HL-60/S4 (cell line): Measurements from ENCODE around the gene MYO5C.
"Not testable (repeated sequence)": the region's sequence is repeated elsewhere in the genome, so short reads cannot be mapped to it uniquely, and the experiment has no call there.

Source experiments
- in situ Hi-C: fragments of 300-500 bp; cut with MboI; formaldehyde crosslinking; loops from 2 replicates; pipeline ENCODE4 v1.14.3; 2022; ENCODE audit warnings: low sequenced_read_pairs

Gene MYO5C

DNA sequence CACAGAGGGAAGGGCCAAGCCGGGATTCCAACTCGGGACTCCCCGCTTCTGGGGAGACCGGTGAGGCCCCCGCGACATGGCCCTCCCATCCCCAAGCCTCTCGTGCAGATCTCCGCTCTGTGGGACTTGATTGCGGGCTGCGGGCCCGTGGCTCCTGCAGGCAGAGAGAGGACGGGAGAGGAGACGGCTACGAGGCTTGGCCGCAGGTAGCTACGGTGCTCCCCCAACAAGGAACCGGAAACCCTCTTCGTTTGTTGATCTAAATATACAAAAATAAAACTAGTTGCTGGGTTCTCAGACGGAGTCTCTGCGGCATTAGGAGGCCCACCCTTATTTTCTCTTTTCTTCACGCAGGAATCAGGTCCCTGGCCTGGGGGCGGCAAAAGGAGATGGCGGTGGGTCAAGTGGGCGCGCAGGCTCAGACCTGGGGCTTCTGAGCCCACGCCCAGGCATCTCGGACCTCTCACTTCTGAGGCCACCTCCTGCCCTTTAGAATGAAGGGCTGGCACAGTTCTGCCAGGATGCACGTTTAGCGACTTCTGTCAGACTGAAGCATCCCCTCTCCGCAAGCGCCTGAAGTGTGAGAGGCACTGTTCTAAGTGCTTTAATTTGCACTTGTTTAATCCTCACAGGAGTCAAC, 115.3 kb downstream of the MYO5C start:
- in situ Hi-C loops: no loop called here

DNA sequence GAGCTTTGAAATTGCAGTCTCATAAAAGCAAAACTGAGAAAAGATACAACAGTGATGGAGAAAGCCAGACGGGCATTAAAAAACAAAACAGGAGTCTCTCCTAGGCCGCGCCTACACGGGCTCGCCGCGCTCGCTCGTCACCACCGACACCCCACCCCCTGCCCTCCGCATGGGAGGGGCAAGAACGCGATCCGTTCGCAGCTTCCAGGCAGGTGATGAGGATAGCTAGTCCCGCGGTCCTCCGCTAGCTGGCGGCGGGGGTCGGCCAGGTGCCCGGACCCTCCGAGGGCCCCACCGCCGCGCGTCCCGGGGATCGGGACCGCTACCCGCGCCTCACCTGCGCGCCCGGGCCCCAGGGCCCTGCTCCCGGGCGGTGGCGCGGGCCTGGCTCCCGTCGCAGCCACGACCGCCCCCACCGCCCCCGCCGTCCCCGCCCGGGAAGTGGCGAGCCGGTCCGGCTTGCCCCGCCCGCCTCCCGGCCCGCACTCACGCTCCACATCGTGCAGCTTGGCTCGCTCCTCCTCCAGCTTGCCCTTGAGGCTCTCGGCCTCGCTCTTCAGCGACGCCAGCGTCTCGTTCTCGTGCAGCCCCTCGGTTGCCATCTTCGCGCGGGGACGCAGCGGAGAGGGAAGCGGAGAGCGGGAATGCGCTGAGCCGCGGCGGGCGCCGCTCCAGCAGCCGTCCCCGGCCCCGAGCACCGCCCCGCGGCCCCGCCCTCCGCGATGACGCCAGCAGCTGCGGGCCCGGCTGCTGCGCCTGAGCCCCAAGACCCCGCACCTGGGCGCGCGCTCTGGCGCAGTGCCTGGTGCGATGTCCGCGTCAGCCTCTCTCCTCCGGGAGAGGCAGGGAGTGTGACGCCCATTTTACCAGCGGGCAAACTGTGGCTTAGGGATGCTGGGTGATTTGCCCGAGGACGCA, 116.1 kb downstream of the MYO5C start:
- in situ Hi-C loops: no loop called here

DNA sequence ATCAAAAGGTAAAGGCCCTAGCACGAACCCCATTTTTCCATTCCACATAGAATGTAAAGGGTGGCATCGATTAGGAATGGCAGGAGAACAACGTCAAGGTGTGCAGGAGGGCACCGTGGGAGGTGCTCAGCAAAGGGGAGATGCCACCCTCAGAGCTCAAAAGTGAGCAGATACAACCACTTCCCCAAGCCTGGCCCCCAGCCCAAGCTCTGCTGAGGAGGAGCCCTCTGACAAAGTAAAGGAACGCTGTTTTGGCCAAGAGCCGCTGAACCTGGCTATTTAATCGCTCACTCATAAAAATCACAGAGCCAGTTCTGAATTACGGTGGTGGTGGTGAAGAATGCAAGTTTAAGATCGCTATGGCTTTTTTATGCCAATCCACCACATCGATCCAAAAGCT, 116.8 kb downstream of the MYO5C start:
- in situ Hi-C loops: no loop called here

DNA sequence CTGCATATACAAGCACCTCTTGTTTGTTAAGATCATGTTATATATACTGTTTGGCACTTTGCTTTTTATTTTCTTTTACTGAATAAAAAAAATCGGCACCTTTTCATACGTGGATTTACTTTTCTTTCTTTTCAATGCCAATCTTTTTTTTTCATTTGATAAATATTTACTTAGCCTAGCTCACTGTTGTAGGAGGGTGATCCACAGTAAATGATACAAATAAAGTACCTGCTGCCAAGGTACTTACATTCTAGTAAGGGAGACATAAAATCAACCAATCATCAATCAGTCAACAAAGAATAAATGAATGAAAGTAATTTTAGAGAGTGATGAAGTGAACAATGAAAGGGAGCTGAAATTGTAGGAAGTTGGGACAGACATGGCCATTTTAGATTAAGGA, 122.7 kb downstream of the MYO5C start:
- in situ Hi-C loops: no loop called here

DNA sequence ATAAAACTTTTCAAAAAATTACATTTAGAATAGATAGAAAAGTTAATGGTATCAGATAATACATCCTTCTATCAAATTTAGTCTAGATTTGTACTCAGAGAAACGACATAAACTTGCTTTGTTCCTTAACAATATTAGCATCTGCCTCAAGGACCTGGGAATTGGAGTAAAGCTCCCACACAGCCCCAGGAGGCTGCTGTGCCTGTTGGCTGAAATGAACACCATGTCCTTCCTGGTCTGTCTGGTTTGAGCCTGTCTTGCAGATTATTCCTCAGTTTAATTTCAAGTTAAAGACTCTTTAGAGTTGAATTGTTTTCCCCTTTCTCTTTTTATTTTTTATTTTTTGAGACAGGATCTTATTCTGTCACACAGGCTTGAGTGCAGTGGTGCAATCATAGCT, 123.8 kb downstream of the MYO5C start:
- in situ Hi-C loops: no loop called here

DNA sequence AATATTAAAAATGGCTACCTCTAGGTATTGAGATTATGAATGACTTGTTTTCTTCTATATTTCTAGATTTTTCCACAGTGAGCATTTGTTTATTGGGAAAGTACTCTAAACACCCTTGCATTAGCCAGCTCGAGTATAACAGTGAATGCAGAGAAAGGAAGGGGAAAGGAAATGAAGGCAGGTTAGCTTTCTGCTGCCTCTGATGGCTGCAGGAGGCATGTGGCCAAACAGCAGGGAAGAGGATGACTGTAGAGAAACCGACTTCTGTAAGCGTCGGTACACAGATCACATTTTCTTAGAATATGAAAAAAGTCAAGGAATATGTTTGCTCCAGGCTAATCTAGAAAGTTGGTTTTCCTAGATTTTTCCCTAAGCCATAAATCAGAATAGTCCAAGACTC, 124.2 kb downstream of the MYO5C start:
- in situ Hi-C loops: no loop called here

DNA sequence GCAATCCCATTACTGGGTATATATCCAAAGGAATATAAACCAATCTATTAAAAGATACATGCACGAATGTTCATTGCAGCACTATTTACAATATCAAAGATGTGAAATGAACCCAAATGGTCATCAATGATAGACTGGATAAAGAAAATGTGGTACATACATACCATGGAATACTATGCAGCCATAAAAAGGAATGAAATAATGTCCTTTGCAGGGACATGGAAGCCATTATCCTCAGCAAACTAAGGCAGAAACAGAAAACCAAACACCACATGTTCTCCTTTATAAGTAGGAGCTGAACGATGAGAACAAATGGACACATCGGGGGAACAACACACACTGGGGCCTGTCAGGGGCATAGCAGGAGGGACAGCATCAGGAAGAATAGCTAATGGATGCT, 125.4 kb downstream of the MYO5C start:
- in situ Hi-C loops: not testable (repeated sequence)

DNA sequence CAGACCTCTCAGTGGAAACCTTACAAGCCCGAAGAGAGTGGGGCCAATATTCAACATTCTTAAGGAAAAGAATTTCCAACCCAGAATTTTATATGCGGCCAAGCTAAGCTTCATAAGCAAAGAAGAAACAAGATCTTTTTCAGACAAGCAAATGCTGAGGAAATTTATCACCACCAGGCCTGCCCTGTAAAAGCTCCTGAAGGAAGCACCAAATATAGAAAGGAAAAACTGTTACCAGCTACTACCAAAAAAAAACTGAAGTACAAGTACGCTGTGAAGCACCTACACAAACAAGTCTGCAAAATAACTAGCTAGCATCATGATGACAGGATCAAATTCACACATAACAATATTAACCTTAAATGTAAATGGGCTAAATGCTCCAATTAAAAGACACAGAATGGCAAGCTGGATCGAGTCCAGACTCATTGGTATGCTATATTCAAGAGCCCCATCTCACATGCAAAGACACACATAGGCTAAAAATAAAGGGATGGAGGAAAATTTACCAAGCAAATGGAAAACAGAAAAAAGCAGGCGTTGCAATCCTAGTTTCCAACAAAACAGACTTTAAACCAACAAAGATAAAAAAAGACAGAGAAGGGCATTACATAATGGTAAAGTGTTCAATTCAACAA, 130.0 kb downstream of the MYO5C start:
- in situ Hi-C loops: not testable (repeated sequence)

DNA sequence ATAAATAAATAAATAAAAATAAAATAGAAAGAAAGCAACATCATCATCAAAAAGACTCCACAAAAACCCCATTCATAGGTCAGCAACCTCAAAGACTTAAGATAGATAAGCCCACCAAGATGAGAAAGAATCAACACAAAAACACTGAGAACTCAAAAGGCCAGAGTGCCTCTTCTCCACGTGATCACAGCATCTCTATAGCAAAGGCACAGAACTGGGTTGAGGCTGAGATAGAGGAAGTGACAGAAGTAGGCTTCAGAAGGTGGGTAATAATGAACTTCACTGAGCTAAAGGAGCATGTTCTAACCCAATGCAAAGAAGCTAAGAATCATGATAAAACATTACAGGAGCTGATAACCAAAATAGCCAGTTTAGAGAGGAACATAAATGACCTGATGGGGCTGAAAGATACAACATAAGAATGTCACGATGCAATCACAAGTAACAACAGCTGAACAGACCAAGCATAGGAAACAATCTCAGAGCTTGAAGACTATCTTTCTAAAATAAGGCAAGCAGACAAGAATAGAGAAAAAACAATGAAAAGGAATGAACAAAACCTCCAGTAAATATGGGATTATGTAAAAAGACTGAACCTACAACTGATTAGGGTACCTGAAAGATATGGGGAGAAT, 130.9 kb downstream of the MYO5C start:
- in situ Hi-C loops: no loop called here

DNA sequence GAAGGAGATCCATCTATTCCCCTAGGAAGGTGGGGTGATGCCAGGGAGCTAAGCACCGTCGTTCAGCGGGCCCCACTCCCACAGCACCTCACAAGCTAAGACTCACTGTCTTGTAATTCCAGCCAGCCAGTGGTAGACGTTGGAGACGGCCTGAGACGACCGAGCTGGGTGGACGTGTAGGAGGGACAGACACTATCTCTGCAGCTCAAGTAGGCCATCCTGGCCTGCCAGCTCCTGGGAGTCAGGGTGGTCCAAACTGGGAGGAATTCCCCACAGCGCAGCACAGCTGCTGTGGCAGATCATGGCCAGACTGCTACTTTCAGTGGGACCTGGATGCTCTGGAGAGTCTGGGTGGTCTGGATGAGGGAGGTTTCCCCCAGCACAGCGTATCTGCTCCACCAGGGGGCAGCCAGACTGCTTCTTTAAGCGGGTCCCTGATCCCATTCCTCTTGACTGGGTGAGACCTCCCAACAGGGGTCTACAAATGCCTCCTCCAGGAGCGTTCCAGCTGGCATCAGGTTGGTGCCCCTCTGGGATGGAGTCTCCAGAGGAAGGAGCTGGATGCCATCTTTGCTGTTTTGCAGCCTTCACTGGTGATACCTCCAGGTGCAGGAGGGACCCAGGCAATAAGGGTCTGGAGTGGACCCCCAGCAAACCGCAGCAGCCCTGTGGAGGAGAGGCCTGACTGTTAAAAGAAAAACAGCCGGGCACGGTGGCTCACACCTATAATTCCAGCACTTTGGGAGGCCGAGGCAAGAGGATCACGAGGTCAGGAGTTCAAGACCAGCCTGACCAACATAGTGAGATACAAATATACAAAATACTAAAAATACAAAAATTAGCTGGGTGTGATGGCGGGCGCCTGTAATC, 132.0 kb downstream of the MYO5C start:
- in situ Hi-C loops: no loop called here

DNA sequence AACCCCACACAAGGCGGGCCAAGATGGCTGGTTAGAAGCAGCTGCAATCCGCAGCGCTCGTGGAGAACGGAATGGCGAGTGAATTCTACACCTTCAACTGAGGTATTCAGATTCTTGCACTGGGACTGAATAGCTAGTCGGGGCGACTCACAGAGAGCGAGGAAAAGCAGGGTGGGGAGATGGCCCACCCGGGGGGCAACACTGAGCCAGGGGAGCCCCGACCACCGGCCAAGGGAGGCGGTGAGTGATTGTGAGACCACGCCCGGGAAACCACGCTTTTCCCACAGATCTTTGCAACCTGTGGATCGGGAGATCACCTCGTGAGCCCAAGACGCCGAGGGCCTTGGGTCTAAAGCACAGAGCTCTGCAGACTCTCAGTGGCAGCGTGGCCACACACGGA, 132.7 kb downstream of the MYO5C start:
- in situ Hi-C loops: no loop called here

DNA sequence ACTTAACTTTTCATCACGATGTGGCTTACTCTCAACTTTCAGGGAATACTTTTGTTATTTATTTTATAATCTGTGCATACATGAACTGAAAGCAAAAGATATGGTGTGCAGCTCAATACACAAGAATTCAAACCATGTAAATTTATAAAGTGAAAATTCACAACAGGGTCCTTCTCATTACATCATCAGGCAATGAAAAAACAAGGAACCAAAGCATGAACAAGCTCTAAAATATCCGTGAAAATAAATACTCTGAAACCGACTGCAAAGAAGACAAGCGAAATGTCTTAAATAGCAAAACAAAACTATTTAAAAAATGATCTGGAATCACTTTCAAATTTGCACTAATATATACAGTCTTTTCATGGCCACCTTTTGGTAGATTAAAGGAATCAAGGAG, 133.3 kb downstream of the MYO5C start:
- in situ Hi-C loops: no loop called here

DNA sequence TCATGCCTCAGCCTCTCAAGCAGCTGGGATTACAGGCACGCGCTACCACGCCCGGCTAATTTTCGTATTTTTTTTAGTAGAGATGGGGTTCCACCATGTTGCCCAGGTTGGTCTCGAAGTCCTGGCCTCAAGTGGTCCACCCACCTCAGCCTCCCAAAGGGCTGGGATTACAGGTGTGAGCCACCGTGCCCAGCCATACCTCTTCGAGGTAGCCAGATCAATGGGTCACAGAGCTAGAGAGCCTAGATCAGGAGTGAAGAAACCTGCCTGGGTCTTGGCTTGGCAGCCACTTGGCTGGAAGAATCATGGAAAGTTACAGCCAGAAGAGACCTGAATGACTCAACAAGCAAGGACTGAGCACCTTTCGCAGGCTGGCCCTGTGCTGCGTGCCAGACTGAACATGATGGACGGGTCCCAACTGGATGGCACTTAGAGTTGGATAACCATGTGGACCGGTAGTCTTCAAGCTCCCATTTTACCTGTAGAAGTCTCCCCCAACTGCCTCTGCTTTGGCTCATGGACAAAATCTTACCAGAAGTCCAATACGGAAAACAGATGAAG, 134.1 kb downstream of the MYO5C start:
- in situ Hi-C loops: no loop called here

DNA sequence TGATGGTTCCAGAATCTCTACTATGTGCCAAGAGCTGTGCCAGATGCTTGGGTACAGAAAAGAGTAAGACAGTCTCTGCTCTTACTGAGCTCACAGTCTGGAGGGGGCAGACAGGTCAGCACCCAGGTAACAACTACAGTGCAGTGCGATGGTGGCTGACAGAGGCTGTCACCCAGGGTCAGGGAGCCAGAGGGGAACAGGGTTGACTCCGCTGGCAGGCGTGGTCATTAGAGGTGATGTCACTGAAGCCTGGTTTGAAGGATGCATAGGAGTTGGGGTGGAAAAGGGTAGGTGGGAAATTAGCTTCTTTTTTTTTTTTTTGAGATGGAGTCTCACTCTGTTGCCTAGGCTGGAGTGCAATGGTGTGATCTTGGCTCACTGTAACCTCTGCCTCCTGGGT, 136.0 kb downstream of the MYO5C start:
- in situ Hi-C loops: no loop called here

DNA sequence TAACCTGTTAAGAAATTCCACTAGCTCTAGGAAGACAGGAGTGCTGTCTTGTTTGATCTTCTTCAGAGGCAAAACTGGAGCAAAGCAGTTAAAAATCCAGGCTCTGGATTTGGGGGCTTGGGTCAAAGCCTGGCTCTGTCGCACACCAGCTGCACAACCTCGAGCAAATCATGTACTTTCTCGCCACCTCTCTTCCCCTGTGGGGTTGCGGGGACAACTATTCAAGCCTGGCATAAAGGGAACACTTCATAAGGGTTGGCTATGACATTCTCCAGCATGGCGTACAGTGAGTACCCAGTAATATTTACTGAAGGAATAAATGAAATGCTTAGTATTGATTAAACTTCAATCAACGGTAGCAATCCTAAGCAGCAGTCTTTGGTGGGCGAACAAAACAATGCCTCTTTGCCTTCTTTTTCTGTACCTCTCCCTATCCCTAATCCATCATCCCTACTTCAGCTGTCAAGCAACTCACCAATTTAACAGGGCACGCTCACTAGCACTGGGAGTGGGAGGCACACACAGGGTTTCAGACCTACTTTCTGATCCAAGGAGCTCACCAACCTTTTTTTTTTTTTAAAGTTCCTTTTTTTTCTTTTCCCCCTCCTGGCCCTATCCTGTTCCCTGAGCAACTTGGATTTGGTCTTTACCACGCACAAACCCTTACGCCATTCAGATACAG, 137.4 kb downstream of the MYO5C start:
- in situ Hi-C loops: no loop called here

DNA sequence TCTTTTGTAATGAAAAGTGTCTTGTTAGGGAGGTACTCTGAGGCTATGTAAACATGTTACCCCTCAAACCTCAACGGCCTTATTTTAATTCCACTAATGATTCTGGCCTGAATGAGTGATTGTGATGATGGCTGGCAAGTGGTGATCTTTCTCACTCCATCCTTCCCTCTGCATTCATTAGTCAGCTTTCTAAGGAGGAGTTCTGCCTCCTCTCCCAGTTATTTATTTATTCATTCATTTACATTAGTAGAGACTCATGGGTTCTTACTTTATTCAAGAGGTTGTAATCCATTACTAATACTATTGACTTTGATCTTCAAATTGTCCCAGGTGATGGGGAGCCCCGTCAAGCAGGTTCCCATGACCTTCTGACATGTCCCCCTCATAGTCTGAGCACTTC, 139.7 kb downstream of the MYO5C start:
- in situ Hi-C loops: no loop called here

DNA sequence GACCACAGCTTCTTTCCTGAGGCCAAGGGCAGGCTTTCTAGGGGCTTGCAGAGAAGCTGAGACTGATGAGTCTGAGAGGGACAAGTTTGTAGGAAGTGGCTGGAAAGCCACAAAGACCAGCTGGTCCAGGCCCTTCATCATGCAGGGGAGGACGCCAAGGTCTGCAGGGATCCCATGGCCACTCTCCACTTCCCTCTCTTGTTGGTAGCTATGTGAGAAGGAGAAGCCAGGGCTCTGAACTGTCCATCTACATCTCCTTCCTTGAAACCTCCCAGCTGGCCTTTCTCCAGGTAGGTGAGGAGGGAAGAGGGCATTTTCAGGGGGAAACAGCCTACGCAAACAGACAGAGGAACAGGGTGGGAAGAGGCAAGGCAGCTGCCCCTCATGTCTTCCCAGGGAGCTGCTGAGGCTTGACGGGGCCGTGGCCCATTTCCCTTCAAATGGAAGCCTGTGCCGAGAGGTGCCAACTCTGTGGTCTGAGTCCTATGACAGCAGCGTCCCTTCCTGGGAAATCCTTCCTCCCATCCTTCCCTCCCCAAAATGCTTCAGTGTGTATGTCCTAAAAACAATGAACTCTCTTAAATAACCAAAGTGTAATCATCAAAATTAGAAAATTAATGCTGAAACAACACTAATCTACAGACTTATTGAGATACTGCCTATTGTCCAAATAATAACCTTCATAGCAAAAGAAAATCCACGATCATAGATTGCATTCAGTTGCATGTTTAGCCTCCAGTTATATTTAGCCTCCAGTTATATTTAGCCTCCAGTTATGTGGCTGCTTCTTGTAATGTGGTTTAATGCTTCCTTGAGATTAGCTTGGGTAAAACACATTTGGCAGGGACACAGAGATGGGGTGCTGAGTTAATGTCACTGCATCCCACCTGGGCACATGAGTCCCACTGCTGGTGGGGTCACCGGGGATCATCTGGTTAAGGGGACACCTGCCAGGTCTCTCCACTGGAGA, 140.4 kb downstream of the MYO5C start:
- in situ Hi-C loops: no loop called here
